HEK293 (cell line): ENCODE measurements around the gene PIK3CA.
"Not testable (repeated sequence)": the region's sequence is repeated elsewhere in the genome, so short reads cannot be mapped to it uniquely, and the experiment has no call there.

Experiments
- CTCF ChIA-PET: fragments of 350-600 bp; formaldehyde crosslinking; extraction: SDS; loops from one replicate; lab custom pipeline; 2021; ENCODE audit warnings: antibody characterized with exemption; lab: Yijun Ruan, JAX
- POLR2A ChIA-PET: fragments of 300-600 bp; formaldehyde crosslinking; extraction: SDS; loops from one replicate; lab custom pipeline; 2020; ENCODE audit warnings: antibody characterized with exemption, inconsistent platforms; lab: Yijun Ruan, JAX
- H3K27ac ChIP-seq: fragments of 200-500 bp; sonication (Bioruptor generic); 2 replicates; pipeline ENCODE4 v1.5.1; 2014; ENCODE audit warnings: low read depth, low read length, control low read depth, inconsistent platforms; ENCODE audit errors: extremely low read depth
- H3K36me3 ChIP-seq, 2 experiments: fragments of 200-500 bp in 1 of 2; sonication (Bioruptor generic) in 1 of 2; 1 replicate in 1 of 2; 2 replicates in 1 of 2; pipeline ENCODE4 v1.5.1; 2014 to 2017; ENCODE audit warnings: inconsistent platforms in 2 of 2, low read length in 2 of 2; ENCODE audit not compliant: control insufficient read depth in 2 of 2, insufficient read depth in 1 of 2
- H3K4me1 ChIP-seq: fragments of 200-500 bp; sonication (Bioruptor generic); 2 replicates; pipeline ENCODE4 v1.5.1; 2014; ENCODE audit warnings: mild to moderate bottlenecking, low read length, inconsistent platforms; ENCODE audit not compliant: control insufficient read depth, insufficient read depth
- H3K4me3 ChIP-seq: 2 replicates; pipeline ENCODE4 v1.5.1; 2011; ENCODE audit warnings: low read depth, mild to moderate bottlenecking, control low read depth, low read length, moderate library complexity
- H3K9me3 ChIP-seq: fragments of 200-500 bp; sonication (Bioruptor generic); 2 replicates; pipeline ENCODE4 v1.5.1; 2014; ENCODE audit warnings: low read depth, low read length, inconsistent platforms; ENCODE audit not compliant: control insufficient read depth, insufficient read depth
- GFI1B ChIP-seq: fragments of 450-650 bp; formaldehyde crosslinking; IDR thresholded peaks from 2 replicates; pipeline ENCODE4 v1.5.1; 2016; ENCODE audit warnings: missing biosample characterization, missing genetic modification characterization
- GLIS1 ChIP-seq: fragments of 450-650 bp; formaldehyde crosslinking; IDR thresholded peaks from 2 replicates; pipeline ENCODE4 v1.5.1; 2016; ENCODE audit warnings: missing biosample characterization, missing genetic modification characterization
- HOXC10 ChIP-seq: sonication (generic); formaldehyde crosslinking; IDR thresholded peaks from 2 replicates; pipeline ENCODE4 v1.8.1; 2023; ENCODE audit warnings: mild to moderate bottlenecking, missing genetic modification reagents
- KLF8 ChIP-seq: fragments of 450-650 bp; formaldehyde crosslinking; IDR thresholded peaks from 2 replicates; pipeline ENCODE4 v1.5.1; 2016; ENCODE audit warnings: missing biosample characterization, missing genetic modification characterization
- SALL2 ChIP-seq: fragments of 450-650 bp; formaldehyde crosslinking; IDR thresholded peaks from 2 replicates; pipeline ENCODE4 v1.5.0; 2017; ENCODE audit warnings: missing biosample characterization, mild to moderate bottlenecking, missing genetic modification characterization, borderline replicate concordance
- ZFHX2 ChIP-seq: fragments of 450-650 bp; formaldehyde crosslinking; conservative IDR thresholded peaks from 2 replicates; pipeline ENCODE4 v1.5.1; 2016; ENCODE audit warnings: missing biosample characterization, missing genetic modification characterization
- ZNF175 ChIP-seq: fragments of 450-650 bp; formaldehyde crosslinking; IDR thresholded peaks from 2 replicates; pipeline ENCODE4 v1.5.1; 2016; ENCODE audit warnings: missing biosample characterization, missing genetic modification characterization
- ZNF521 ChIP-seq: fragments of 450-650 bp; formaldehyde crosslinking; IDR thresholded peaks from 2 replicates; pipeline ENCODE4 v1.5.1; 2017; ENCODE audit warnings: missing biosample characterization, mild to moderate bottlenecking, missing genetic modification characterization
- ZNF544 ChIP-seq: fragments of 450-650 bp; formaldehyde crosslinking; IDR thresholded peaks from 2 replicates; pipeline ENCODE4 v1.5.0; 2017; ENCODE audit warnings: missing biosample characterization, missing genetic modification characterization
- ZNF585B ChIP-seq: fragments of 450-650 bp; formaldehyde crosslinking; IDR thresholded peaks from 2 replicates; pipeline ENCODE4 v1.5.1; 2016; ENCODE audit warnings: missing biosample characterization, missing genetic modification characterization
- ZNF654 ChIP-seq: fragments of 450-650 bp; formaldehyde crosslinking; IDR thresholded peaks from 2 replicates; pipeline ENCODE4 v1.5.1; 2016; ENCODE audit warnings: low read depth, missing biosample characterization, missing genetic modification characterization
- ZNF658 ChIP-seq: fragments of 450-650 bp; formaldehyde crosslinking; IDR thresholded peaks from 2 replicates; pipeline ENCODE4; 2016; ENCODE audit warnings: missing biosample characterization, missing genetic modification characterization
- ZNF692 ChIP-seq: fragments of 450-650 bp; formaldehyde crosslinking; IDR thresholded peaks from 2 replicates; pipeline ENCODE4 v1.5.1; 2016; ENCODE audit warnings: missing biosample characterization, missing genetic modification characterization
- ZNF704 ChIP-seq: fragments of 450-650 bp; formaldehyde crosslinking; IDR thresholded peaks from 2 replicates; pipeline ENCODE4 v1.5.1; 2016; ENCODE audit warnings: missing biosample characterization, missing genetic modification characterization
- ZSCAN16 ChIP-seq: fragments of 450-650 bp; formaldehyde crosslinking; IDR thresholded peaks from 2 replicates; pipeline ENCODE4 v1.5.1; 2016; ENCODE audit warnings: missing biosample characterization, missing genetic modification characterization
- ZSCAN18 ChIP-seq: fragments of 450-650 bp; formaldehyde crosslinking; IDR thresholded peaks from 2 replicates; pipeline ENCODE4 v1.5.1; 2016; ENCODE audit warnings: missing biosample characterization, missing genetic modification characterization
- ZXDB ChIP-seq: fragments of 450-650 bp; formaldehyde crosslinking; IDR thresholded peaks from 2 replicates; pipeline ENCODE4 v1.5.1; 2016; ENCODE audit warnings: missing biosample characterization, missing genetic modification characterization
- TF ChIP-seq, protein P1 (sequence below): fragments of 450-650 bp; formaldehyde crosslinking; IDR thresholded peaks from 2 replicates; pipeline ENCODE4 v1.5.1; 2017; ENCODE audit warnings: missing biosample characterization, missing genetic modification characterization
- TF ChIP-seq, protein P2 (sequence below): fragments of 450-650 bp; formaldehyde crosslinking; IDR thresholded peaks from 2 replicates; pipeline ENCODE4 v1.5.1; 2016; ENCODE audit warnings: missing biosample characterization, missing genetic modification characterization
- TF ChIP-seq, protein P3 (sequence below): fragments of 450-650 bp; formaldehyde crosslinking; IDR thresholded peaks from 2 replicates; pipeline ENCODE4 v1.5.1; 2016; ENCODE audit warnings: missing biosample characterization, missing genetic modification characterization
- TF ChIP-seq, protein P4 (sequence below): fragments of 450-650 bp; formaldehyde crosslinking; IDR thresholded peaks from 2 replicates; pipeline ENCODE4 v1.5.1; 2016; ENCODE audit warnings: missing biosample characterization, missing genetic modification characterization

PIK3CA gene

GRCh38 chr3:179113903-179114302 is 34.3 kb upstream of the PIK3CA start (continued):
- TF ChIP-seq ZNF692 = no peak
- TF ChIP-seq GLIS1 (tag by site-specific recombination) = no peak

DNA sequence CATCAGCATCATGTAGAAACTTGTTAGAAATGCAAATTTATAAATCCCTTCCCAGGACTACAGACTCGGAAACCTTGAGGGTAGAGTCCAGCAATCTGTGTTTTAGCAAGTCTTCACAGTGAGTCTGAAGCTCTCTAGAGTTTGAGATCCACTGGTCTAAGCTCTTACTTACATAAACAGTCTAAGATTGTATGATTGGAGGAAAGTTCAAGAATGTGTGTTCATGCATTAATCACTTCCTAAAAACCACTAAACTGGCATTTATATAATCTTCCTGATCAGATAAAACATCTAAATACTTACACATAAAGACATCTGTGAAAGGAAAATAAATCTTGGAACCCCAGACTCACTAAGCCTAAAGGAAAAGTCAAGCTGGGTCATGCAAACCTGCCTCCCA is 32.7 kb upstream of the PIK3CA start:
- H3K4me3 ChIP-seq, H3K9me3 ChIP-seq, CTCF ChIA-PET, H3K36me3 ChIP-seq, H3K27ac ChIP-seq, H3K4me1 ChIP-seq, POLR2A ChIA-PET: not testable (repeated sequence)

GRCh38 chr3:179116816-179117215 is 31.3 kb upstream of the PIK3CA start:
- no peak overlapping the region for H3K27ac ChIP-seq
- CTCF ChIA-PET = no interaction called here
- TF ChIP-seq, protein P1, sequence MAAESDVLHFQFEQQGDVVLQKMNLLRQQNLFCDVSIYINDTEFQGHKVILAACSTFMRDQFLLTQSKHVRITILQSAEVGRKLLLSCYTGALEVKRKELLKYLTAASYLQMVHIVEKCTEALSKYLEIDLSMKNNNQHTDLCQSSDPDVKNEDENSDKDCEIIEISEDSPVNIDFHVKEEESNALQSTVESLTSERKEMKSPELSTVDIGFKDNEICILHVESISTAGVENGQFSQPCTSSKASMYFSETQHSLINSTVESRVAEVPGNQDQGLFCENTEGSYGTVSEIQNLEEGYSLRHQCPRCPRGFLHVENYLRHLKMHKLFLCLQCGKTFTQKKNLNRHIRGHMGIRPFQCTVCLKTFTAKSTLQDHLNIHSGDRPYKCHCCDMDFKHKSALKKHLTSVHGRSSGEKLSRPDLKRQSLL = no peak
- TF ChIP-seq ZXDB (tag by site-specific recombination) = no peak
- no peak for TF ChIP-seq ZNF544 (tag by site-specific recombination)
- no peak for TF ChIP-seq ZSCAN18 (tag by site-specific recombination)
- TF ChIP-seq ZNF521 (tag by site-specific recombination) = no peak
- TF ChIP-seq SALL2 (tag by site-specific recombination) = no peak
- TF ChIP-seq HOXC10 = no peak
- no peak for TF ChIP-seq ZNF175 (tag by site-specific recombination)
- no peak for TF ChIP-seq KLF8
- TF ChIP-seq ZNF658 (tag by site-specific recombination) = no peak
- TF ChIP-seq GFI1B (tag by site-specific recombination) = no peak
- TF ChIP-seq, protein P2, sequence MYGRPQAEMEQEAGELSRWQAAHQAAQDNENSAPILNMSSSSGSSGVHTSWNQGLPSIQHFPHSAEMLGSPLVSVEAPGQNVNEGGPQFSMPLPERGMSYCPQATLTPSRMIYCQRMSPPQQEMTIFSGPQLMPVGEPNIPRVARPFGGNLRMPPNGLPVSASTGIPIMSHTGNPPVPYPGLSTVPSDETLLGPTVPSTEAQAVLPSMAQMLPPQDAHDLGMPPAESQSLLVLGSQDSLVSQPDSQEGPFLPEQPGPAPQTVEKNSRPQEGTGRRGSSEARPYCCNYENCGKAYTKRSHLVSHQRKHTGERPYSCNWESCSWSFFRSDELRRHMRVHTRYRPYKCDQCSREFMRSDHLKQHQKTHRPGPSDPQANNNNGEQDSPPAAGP (tag by site-specific recombination) = no peak
- no peak for TF ChIP-seq ZNF654 (tag by site-specific recombination)
- no peak for TF ChIP-seq ZNF585B (tag by site-specific recombination)
- TF ChIP-seq, protein P3, sequence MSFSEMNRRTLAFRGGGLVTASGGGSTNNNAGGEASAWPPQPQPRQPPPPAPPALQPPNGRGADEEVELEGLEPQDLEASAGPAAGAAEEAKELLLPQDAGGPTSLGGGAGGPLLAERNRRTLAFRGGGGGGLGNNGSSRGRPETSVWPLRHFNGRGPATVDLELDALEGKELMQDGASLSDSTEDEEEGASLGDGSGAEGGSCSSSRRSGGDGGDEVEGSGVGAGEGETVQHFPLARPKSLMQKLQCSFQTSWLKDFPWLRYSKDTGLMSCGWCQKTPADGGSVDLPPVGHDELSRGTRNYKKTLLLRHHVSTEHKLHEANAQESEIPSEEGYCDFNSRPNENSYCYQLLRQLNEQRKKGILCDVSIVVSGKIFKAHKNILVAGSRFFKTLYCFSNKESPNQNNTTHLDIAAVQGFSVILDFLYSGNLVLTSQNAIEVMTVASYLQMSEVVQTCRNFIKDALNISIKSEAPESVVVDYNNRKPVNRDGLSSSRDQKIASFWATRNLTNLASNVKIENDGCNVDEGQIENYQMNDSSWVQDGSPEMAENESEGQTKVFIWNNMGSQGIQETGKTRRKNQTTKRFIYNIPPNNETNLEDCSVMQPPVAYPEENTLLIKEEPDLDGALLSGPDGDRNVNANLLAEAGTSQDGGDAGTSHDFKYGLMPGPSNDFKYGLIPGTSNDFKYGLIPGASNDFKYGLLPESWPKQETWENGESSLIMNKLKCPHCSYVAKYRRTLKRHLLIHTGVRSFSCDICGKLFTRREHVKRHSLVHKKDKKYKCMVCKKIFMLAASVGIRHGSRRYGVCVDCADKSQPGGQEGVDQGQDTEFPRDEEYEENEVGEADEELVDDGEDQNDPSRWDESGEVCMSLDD = no peak
- TF ChIP-seq ZNF704 (tag by site-specific recombination) = no peak
- TF ChIP-seq ZFHX2 (tag by site-specific recombination) = no peak
- TF ChIP-seq, protein P4, sequence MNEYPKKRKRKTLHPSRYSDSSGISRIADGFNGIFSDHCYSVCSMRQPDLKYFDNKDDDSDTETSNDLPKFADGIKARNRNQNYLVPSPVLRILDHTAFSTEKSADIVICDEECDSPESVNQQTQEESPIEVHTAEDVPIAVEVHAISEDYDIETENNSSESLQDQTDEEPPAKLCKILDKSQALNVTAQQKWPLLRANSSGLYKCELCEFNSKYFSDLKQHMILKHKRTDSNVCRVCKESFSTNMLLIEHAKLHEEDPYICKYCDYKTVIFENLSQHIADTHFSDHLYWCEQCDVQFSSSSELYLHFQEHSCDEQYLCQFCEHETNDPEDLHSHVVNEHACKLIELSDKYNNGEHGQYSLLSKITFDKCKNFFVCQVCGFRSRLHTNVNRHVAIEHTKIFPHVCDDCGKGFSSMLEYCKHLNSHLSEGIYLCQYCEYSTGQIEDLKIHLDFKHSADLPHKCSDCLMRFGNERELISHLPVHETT (tag by site-specific recombination) = no peak
- no peak for TF ChIP-seq ZSCAN16 (tag by site-specific recombination)
- no peaks in the 10 kb centered on the region for H3K4me1 ChIP-seq
- no peak overlapping the region for H3K4me3 ChIP-seq
- H3K36me3 ChIP-seq = no peaks in the 10 kb centered on the region
- POLR2A ChIA-PET = no interaction called here
- no peaks in the 10 kb centered on the region for H3K9me3 ChIP-seq

DNA sequence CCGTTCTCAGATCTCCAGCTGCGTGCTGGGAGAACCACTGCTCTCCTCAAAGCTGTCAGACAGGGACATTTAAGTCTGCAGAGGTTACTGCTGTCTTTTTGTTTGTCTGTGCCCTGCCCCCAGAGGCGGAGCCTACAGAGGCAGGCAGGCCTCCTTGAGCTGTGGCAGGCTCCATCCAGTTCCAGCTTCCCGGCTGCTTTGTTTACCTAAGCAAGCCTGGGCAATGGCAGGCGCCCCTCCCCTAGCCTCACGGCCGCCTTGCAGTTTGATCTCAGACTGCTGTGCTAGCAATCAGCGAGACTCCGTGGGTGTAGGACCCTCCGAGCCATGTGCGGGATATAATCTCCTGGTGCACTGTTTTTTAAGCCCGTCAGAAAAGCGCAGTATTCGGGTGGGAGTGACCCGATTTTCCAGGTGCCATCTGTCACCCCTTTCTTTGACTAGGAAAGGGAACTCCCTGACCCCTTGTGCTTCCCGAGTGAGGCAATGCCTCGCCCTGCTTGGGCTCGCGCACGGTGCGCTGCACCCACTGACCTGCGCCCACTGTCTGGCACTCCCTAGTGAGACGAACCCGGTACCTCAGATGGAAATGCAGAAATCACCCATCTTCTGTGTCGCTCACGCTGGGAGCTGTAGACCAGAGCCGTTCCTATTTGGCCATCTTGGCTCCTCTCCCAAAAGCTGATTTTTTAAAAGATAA is 15.8 kb upstream of the PIK3CA start:
- CTCF ChIA-PET, POLR2A ChIA-PET, H3K4me3 ChIP-seq: not testable (repeated sequence)

More for the DNA sequence above, 15.8 kb upstream of the PIK3CA start:
- H3K9me3 ChIP-seq, H3K4me1 ChIP-seq, H3K27ac ChIP-seq, H3K36me3 ChIP-seq: not testable (repeated sequence)
